ENCODE results near the gene APMAP.
A peak's percentile ranks its signal among the peaks of the same experiment; 100 is the strongest.
"Not testable (repeated sequence)": the region's sequence is repeated elsewhere in the genome, so short reads cannot be mapped to it uniquely, and the experiment has no call there.

The APMAP gene

GRCh38 chr20:24930724-24931688 is 61.5 kb downstream of the APMAP start:
- not testable (repeated sequence) for DNase-seq (ENCODE audit: low read depth)

GRCh38 chr20:24929867-24930723 is 62.5 kb downstream of the APMAP start:
- not testable (repeated sequence) for DNase-seq (ENCODE audit: low read depth)

GRCh38 chr20:24929259-24929658 is 63.3 kb downstream of the APMAP start:
- not testable (repeated sequence) for DNase-seq (ENCODE audit: low read depth)

DNA sequence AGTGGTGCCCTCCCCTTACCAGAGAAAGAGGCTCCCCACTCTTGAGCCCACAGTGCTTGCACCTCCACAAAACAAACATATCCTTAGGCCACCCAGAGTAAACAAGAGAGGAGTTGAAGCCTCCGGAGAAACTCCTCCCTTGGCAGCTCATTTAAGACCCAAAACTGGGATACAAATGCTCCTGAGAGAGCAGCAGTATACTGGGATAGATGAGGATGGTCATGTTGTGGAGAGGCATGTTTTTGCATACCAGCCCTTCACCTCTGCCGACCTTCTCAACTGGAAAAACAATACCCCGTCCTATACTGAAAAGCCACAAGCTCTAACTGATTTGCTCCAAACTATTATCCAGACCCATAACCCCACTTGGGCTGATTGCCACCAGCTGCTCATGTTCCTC is 71.8 kb downstream of the APMAP start:
- not testable (repeated sequence) for DNase-seq (ENCODE audit: low read depth)

GRCh38 chr20:24919665-24920064 is 72.9 kb downstream of the APMAP start:
- DNase-seq (ENCODE audit: low read depth) = not testable (repeated sequence)

- no peak for DNase-seq (ENCODE audit: low read depth)
Measured at GRCh38 chr20:24918579-24919566, 73.7 kb downstream of the APMAP start.

DNA sequence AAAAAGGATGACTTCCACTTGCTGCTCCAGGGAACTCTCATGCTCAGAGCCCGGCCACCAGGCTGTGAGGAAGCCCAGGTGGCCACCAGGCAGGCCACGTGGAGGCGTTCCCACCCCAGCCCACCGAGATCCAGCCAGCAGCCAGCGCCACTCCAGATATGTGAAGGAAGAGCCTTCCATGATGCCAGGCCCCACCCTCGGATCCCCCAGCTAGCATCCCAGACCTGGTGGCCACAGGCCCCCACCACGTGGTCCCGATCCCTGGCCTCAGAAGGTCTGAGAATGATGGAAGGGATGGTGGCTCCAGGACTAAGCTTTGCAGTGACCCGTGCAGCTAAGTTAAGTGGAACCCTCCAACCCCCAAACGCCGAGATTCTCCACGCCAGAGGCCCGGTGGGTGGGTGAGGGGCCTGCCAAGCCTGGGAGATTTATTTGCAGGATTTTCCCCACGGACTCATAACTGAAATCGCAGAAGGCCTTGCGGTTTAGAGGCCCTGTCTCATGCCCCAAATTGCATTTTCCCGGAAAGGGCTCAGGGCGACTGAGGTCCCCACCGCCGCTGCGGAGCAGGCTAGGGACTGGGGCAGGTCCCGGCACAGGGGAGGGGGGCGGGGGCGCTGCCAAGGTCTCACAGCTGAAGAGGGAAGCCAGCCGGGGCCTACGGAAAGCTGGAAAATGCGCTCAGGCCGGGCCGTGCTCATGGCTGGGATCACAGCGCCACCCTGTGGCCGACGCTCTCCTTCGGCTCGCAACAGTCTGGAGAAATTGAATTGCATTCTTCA is 74.6 kb downstream of the APMAP start:
- peak; percentile 66 for DNase-seq (ENCODE audit: low read depth)

DNA sequence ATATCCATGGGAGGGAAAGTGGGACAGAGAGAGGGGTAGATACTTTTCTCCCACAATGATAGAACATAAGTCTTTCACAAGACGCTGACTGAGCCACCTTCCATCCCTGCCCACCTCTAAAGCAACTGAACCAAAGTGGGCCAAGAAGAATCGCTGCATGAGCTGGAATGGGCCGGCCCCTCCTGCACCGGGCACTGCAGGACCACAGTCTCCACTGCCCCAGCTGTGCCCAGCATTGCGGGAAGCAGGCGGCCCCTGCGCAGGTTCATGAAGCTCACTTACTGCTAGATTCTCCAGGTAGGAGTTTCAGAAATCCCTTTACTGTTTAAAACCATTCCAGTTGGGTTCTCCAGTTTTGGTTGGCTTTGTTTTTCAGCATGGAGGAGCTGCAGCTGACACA is 75.5 kb downstream of the APMAP start:
- no peak for DNase-seq (ENCODE audit: low read depth)

DNA sequence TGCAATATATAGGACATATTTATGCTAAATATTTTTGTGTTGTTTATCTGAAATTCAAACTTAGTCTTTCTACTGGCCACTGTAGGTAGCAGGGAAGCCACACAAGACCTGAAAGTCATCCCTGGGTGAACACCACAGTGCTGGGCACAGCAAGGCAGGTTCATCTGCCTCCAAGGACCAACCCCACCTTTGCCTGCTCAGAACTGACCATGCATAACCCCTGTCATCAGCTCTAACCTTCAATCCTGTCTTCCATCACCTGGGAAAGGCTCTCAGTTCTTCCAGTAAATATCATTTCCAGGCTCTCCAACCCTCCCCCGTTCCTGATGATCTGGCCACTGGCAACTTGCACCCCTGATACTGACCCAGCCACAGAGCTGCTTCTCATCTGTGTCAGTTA is 76.1 kb downstream of the APMAP start:
- DNase-seq (ENCODE audit: low read depth) = no peak

DNA sequence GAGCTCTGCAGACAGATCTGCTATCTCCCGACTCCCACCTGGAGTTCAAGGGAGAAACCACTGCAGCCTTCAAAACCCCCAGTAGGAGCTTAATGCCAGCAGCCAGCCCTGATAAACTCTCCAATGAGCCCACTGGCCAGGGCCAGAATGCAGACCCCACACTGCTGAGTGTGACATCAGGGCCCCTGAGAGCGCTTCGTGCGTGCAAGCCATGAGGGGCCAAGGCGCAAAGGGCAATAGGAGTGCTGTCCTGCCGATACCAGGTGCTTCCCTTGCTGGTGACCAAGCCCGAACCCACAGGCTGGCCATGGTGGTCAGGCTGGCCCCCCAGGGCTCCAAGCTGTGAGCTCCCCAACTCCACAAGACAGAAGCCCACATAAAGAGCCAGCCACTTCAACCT is 76.7 kb downstream of the APMAP start:
- no peak for DNase-seq (ENCODE audit: low read depth)

GRCh38 chr20:24915440-24915839 is 77.1 kb downstream of the APMAP start:
- no peak for DNase-seq (ENCODE audit: low read depth)

- no peak for DNase-seq (ENCODE audit: low read depth)
Measured at GRCh38 chr20:24914388-24915241, 77.9 kb downstream of the APMAP start.

DNA sequence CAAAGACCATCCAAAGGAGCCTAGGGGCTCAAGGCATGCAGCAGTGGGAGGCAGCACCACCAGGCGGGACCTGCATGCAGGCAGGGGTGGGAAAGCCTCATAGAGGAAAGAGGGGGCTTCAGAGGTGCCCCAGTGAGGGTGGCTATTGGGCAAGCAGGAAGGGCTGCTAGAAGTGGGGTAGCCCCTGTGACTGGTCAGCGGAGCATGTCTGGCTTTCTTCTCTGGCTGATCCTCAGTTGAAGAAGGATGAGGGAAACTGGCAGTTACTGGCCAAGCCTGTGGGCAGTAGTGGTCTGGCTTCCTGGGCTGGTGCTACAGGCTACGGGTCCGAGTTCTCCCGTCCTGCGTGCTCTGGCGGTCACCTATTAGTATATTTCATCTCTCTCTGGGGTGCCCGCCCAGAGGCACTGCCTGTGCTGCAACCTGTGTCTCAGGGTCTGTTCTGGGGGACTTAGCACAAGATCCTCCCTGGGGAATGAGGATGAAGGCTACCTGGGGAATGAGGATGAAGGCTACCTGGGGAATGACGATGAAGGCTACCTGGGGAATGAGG is 79.4 kb downstream of the APMAP start:
- no peak for DNase-seq (ENCODE audit: low read depth)
